HG02678 (cell line): ENCODE data around the gene BDKRB2.

ENCODE experiments used
- ATAC-seq: cut with Tn5 transposase; IDR thresholded peaks from one replicate; pipeline ENCODE4 v1.9.1; 2021; ENCODE audit warnings: mild to moderate bottlenecking, moderate library complexity; ENCODE audit not compliant: unreplicated experiment

The BDKRB2 gene

GRCh38 chr14:96204151-96205058 is at the start of gene BDKRB2:
BDKRB2 (plus strand) TSS chr14:96204839; CDS start chr14:96237108, 32,269 bp downstream.
- no peak for ATAC-seq

GRCh38 chr14:96154900-96155299 is 49.7 kb upstream of the BDKRB2 start:
- ATAC-seq: no peak

GRCh38 chr14:96156804-96157760 is 47.6 kb upstream of the BDKRB2 start:
- no peak for ATAC-seq

- no peak for ATAC-seq
These were observed 45.9 kb upstream of the BDKRB2 start for GRCh38 chr14:96158735-96159134.

- no peak for ATAC-seq
These were observed 44.3 kb upstream of the BDKRB2 start for GRCh38 chr14:96160076-96160912.

GRCh38 chr14:96160913-96161310 is 43.7 kb upstream of the BDKRB2 start:
- no peak for ATAC-seq

GRCh38 chr14:96161636-96162035 is 43.0 kb upstream of the BDKRB2 start:
- ATAC-seq: no peak

GRCh38 chr14:96162265-96162664 is 42.4 kb upstream of the BDKRB2 start:
- no peak for ATAC-seq

GRCh38 chr14:96162741-96163140 is 41.9 kb upstream of the BDKRB2 start:
- ATAC-seq: no peak

- ATAC-seq: no peak
These were observed 39.7 kb upstream of the BDKRB2 start for GRCh38 chr14:96164861-96165490.

- ATAC-seq: no peak
These were observed 38.9 kb upstream of the BDKRB2 start for GRCh38 chr14:96165493-96166436.

- no peak for ATAC-seq
These were observed 38.0 kb upstream of the BDKRB2 start for GRCh38 chr14:96166461-96167223.

GRCh38 chr14:96167224-96168148 is 37.2 kb upstream of the BDKRB2 start:
- no peak for ATAC-seq

GRCh38 chr14:96168581-96168980 is 36.1 kb upstream of the BDKRB2 start:
- ATAC-seq: no peak

GRCh38 chr14:96170961-96171592 is 33.6 kb upstream of the BDKRB2 start:
- ATAC-seq: no peak

GRCh38 chr14:96173636-96174475 is 30.8 kb upstream of the BDKRB2 start:
- ATAC-seq: no peak
